ENCODE data around the gene VMP1. TPM values are rescaled to one million over a fixed set of nuclear protein-coding genes. Genes with fewer than 3 reads are reported as not detected.
A peak's percentile ranks its signal among the peaks of the same experiment; 100 is the strongest.

VMP1 gene
- total RNA-seq, 1 experiment from 2014 or later, result 83.1 TPM

DNA sequence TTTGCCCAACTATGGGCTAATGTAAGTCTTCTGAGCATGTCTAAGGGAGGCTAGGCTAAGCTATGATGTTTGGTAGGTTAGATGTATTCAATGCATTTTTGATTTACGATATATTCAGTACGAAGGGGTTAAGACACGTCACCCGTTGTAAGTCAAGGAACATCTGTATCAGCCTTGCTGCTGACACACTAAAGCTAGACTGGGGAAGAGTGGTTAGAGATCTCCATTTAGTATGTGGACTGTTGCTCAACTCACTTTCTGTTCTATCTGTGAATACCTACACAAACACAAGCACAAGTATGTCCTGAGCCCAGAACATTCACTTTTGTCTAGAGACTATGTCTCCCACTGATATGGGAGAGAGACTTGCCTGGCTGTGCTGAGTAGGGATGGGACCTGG, 71.5 kb downstream of the VMP1 start:
- H3K56ac ChIP-seq (ENCODE audit: insufficient read length, low read depth, low read length), result no peak overlapping the region
- no peak for DNase-seq
- H4K20me1 ChIP-seq (ENCODE audit: control insufficient read depth, insufficient read depth, insufficient read length), result no peaks in the 10 kb centered on the region
- H3K18ac ChIP-seq (ENCODE audit: insufficient read length, low read depth, low read length), result no peak overlapping the region
- Mint-ChIP-seq H3K9me3 (no peaks in the 10 kb centered on the region), H3K4me3 (no peak overlapping the region), H3K36me3 (ENCODE audit: insufficient read depth in 1 of 3, low read depth in 3 of 3) (peaks cover 8 to 30% (median 12%) of the 10 kb centered on the region in 3 experiments; a peak in 5 of 7 replicates), H3K27me3 (ENCODE audit: low read depth) (no peaks in the 10 kb centered on the region), H3K27ac (peak overlapping the region in 1 of 3 experiments; percentile 47; a peak in 1 of 7 replicates), H3K4me1 (peaks cover 12 to 15% of the 10 kb centered on the region in 2 experiments)
- H3K14ac ChIP-seq (ENCODE audit: insufficient read depth, low read length), result no peak overlapping the region
- no peak overlapping the region for H4K8ac ChIP-seq (replicated peaks; ENCODE audit: insufficient read length, low read depth, low read length)
- H3K9me3 ChIP-seq (ENCODE audit: control insufficient read depth, low read depth, low read length), result no peaks in the 10 kb centered on the region
- H2BK120ac ChIP-seq (ENCODE audit: low read depth, low read length, poor library complexity, severe bottlenecking), result no peak overlapping the region
- H3K4me1 ChIP-seq (ENCODE audit: insufficient read depth, low read length), result no peaks in the 10 kb centered on the region
- WGBS (ENCODE audit: extremely low coverage, insufficient read length, low lambda C conversion rate), result no CpG with 5 or more reads among the region's 4 CpGs
- H3K79me2 ChIP-seq (ENCODE audit: insufficient read depth, low read length), result no peaks in the 10 kb centered on the region
- H4K5ac ChIP-seq (ENCODE audit: insufficient read length, low read depth, low read length), result no peak overlapping the region
- H3K4ac ChIP-seq (ENCODE audit: low read depth, low read length), result no peak overlapping the region
- H2BK12ac ChIP-seq (ENCODE audit: insufficient read length, low read depth, low read length), result no peak overlapping the region
- H3K9ac ChIP-seq (ENCODE audit: extremely low read depth, insufficient read length, low read length), result no peak overlapping the region
- H2AK5ac ChIP-seq (ENCODE audit: insufficient read length, low read length), result no peak overlapping the region
- no peaks in the 10 kb centered on the region for H3K79me1 ChIP-seq (ENCODE audit: insufficient read depth, low read depth, low read length, poor library complexity, severe bottlenecking)
- no peak overlapping the region for H4K91ac ChIP-seq (ENCODE audit: insufficient read length, low read depth, low read length)
- H3K23ac ChIP-seq (ENCODE audit: insufficient read length, low read depth, low read length), result no peak overlapping the region
- no peak overlapping the region for H3T11ph ChIP-seq (ENCODE audit: low read length)
- H2BK20ac ChIP-seq (ENCODE audit: low read depth, low read length, poor library complexity, severe bottlenecking), result no peak overlapping the region
- no peak overlapping the region for H2BK15ac ChIP-seq (ENCODE audit: low read depth, low read length)
- H3K27me3 ChIP-seq (ENCODE audit: insufficient read depth, low read length), result no peaks in the 10 kb centered on the region
- TF ChIP-seq CTCF (conservative IDR thresholded peaks at IDR 0.05), result no peak
- H2AFZ ChIP-seq (ENCODE audit: low read length), result no peak overlapping the region
- H2BK5ac ChIP-seq (ENCODE audit: insufficient read length, low read length), result no peak overlapping the region
- H3K23me2 ChIP-seq (ENCODE audit: insufficient read length, low read depth, low read length, poor library complexity, severe bottlenecking), result no peaks in the 10 kb centered on the region
- H3K4me2 ChIP-seq (ENCODE audit: insufficient read depth, insufficient read length, low read length), result no peak overlapping the region
- no peak overlapping the region for H3K27ac ChIP-seq (ENCODE audit: insufficient read length, low read depth, low read length)

All from H9 (cell line).